K562 (cell line): Measurements from ENCODE around the gene NDUFV3. TPM values are rescaled to one million over a fixed set of nuclear protein-coding genes. Genes with fewer than 3 reads are reported as not detected.

Source experiments
- ATAC-seq: fragments of 200-7000 bp; cut with Tn5 transposase; 3 replicates; pipeline ENCODE4 v1.9.1; 2020; ENCODE audit warnings: moderate library complexity
- BruUV-seq: library from RNA; stranded (reverse); fragments of 400-500 nt; replicated peaks from 2 replicates; lab custom pipeline; 2021; lab: Mats Ljungman, UMichigan
- CTCF ChIA-PET: fragments of 300-600 bp; formaldehyde crosslinking; extraction: SDS; loops from one replicate; lab custom pipeline; 2021; ENCODE audit warnings: low intra/inter-chr PET ratio; lab: Yijun Ruan, JAX
- POLR2A ChIA-PET: fragments of 300-600, 350-650 bp; sonication (Branson Sonifier 250); formaldehyde crosslinking; extraction: SDS; loops from one replicate; lab custom pipeline; 2021; ENCODE audit warnings: antibody characterized with exemption, inconsistent platforms; lab: Yijun Ruan, JAX
- DNase-seq, 4 experiments: peaks; one replicate each; pipeline versions ENCODE4 v3.0.0 to v3.0.0-alpha.2; 2011 to 2018; ENCODE audit warnings: low spot score in 3 of 4, mixed read lengths in 3 of 4; ENCODE audit errors: extremely low read depth in 1 of 4
- FAIRE-seq: peaks from 2 replicates; lab custom pipeline; 2011; peaks lifted over from hg19 to GRCh38; lab: Jason Lieb, UNC
- H2AFZ ChIP-seq: 2 replicates; pipeline ENCODE4 v1.6.0; 2011; ENCODE audit warnings: low read depth, low read length, control low read depth, inconsistent platforms
- H3K27ac ChIP-seq: fragments of 200-600 bp; 3 replicates; pipeline ENCODE4 v1.8.0; 2011; ENCODE audit warnings: low read depth, mild to moderate bottlenecking, control low read depth, inconsistent platforms, low read length, moderate library complexity, mixed read lengths; ENCODE audit errors: extremely low read depth
- H3K27me3 ChIP-seq, 2 experiments: fragments of 300-600 bp in 1 of 2; 2 replicates in 1 of 2; 3 replicates in 1 of 2; pipeline versions ENCODE4 v1.6.0 to v1.8.0; 2011; ENCODE audit warnings: inconsistent platforms in 2 of 2, low read length in 2 of 2, mild to moderate bottlenecking in 1 of 2, mixed read lengths in 1 of 2, moderate library complexity in 1 of 2; ENCODE audit not compliant: control insufficient read depth in 2 of 2, insufficient read depth in 2 of 2
- H3K36me3 ChIP-seq: fragments of 300-600 bp; 3 replicates; pipeline ENCODE4 v1.8.0; 2011; ENCODE audit warnings: mild to moderate bottlenecking, low read length, inconsistent platforms; ENCODE audit not compliant: control insufficient read depth, insufficient read depth
- H3K4me1 ChIP-seq, 2 experiments: fragments of 200-600 bp in 1 of 2; replicated peaks in 1 of 2; 2 replicates in 1 of 2; 3 replicates in 1 of 2; pipeline versions ENCODE4 v1.5.1 to v1.8.0; 2011; ENCODE audit warnings: inconsistent platforms in 2 of 2, low read length in 2 of 2, mild to moderate bottlenecking in 1 of 2, mixed read lengths in 1 of 2, moderate library complexity in 1 of 2; ENCODE audit not compliant: control insufficient read depth in 2 of 2, insufficient read depth in 2 of 2
- H3K4me2 ChIP-seq: 2 replicates; pipeline ENCODE4 v1.6.1; 2011; ENCODE audit warnings: low read length, control low read depth, inconsistent platforms, mixed read lengths; ENCODE audit not compliant: insufficient read depth
- H3K4me3 ChIP-seq: fragments of 200-600 bp; sonication (generic), shearing (Covaris generic); 2 replicates; pipeline ENCODE4 v1.5.1; 2016; ENCODE audit warnings: control low read depth, inconsistent platforms
- H3K79me2 ChIP-seq: fragments of 200-600 bp; 3 replicates; pipeline ENCODE4 v1.8.0; 2011; ENCODE audit warnings: low read length, inconsistent platforms; ENCODE audit not compliant: control insufficient read depth, insufficient read depth
- H3K9ac ChIP-seq, 2 experiments: 2 replicates each; pipeline versions ENCODE4 v1.6.0 to v1.6.1; 2011; ENCODE audit warnings: low read depth in 2 of 2, low read length in 2 of 2, control low read depth in 1 of 2, inconsistent platforms in 1 of 2, mild to moderate bottlenecking in 1 of 2, mixed read lengths in 1 of 2; ENCODE audit not compliant: insufficient read depth in 1 of 2
- H3K9me1 ChIP-seq: one replicate; pipeline ENCODE4 v1.6.0; 2011; ENCODE audit warnings: inconsistent platforms, mild to moderate bottlenecking, low read length, moderate library complexity; ENCODE audit not compliant: control insufficient read depth, insufficient read depth
- H3K9me3 ChIP-seq: replicated peaks from 2 replicates; pipeline ENCODE4 v1.5.1; 2011; ENCODE audit warnings: low read depth, low read length, inconsistent platforms; ENCODE audit not compliant: control insufficient read depth, insufficient read depth
- H4K20me1 ChIP-seq: replicated peaks from 2 replicates; pipeline ENCODE4 v1.6.1; 2011; ENCODE audit warnings: low read length, inconsistent platforms, mixed read lengths; ENCODE audit not compliant: control insufficient read depth, insufficient read depth
- CBX1 ChIP-seq: sonication (generic); IDR thresholded peaks from 2 replicates; pipeline ENCODE4 v1.6.1; 2016; ENCODE audit warnings: antibody characterized with exemption, low read depth, mild to moderate bottlenecking
- EP300 ChIP-seq: IDR thresholded peaks from 2 replicates; pipeline ENCODE4 v1.6.1; 2012; ENCODE audit warnings: low read length, improper control_type of control experiment
- KAT8 ChIP-seq: fragments of 450-650 bp; IDR thresholded peaks from 2 replicates; pipeline ENCODE4 v1.6.1; 2016; ENCODE audit warnings: low read depth, mild to moderate bottlenecking
- MAFK ChIP-seq: IDR thresholded peaks from 2 replicates; pipeline ENCODE4 v1.6.1; 2011; ENCODE audit warnings: low read length, improper control_type of control experiment
- MECOM ChIP-seq: fragments of 250-450 bp; sonication (Bioruptor Pico); IDR thresholded peaks from 2 replicates; pipeline ENCODE4 v1.8.0; 2022; ENCODE audit warnings: inconsistent platforms
- MYBL2 ChIP-seq, 2 experiments: fragments of 450-650 bp in 1 of 2; sonication (generic) in 1 of 2; formaldehyde crosslinking in 1 of 2; IDR thresholded peaks; 2 replicates each; pipeline versions ENCODE4 v1.6.1 to v1.8.1; 2017 to 2022; ENCODE audit warnings: borderline replicate concordance in 1 of 2, inconsistent platforms in 1 of 2, low read depth in 1 of 2, mild to moderate bottlenecking in 1 of 2, missing genetic modification reagents in 1 of 2, moderate library complexity in 1 of 2
- NR2F6 ChIP-seq: fragments of 450-650 bp; formaldehyde crosslinking; IDR thresholded peaks from 2 replicates; pipeline ENCODE4 v1.4.0; 2020; ENCODE audit warnings: mild to moderate bottlenecking
- POLR2G ChIP-seq: fragments of 200-400 bp; formaldehyde crosslinking; IDR thresholded peaks from 2 replicates; pipeline ENCODE4 v1.6.1; 2017; ENCODE audit warnings: low read depth, mild to moderate bottlenecking, antibody characterized with exemption, low read length, moderate library complexity
- ZNF124 ChIP-seq: sonication (generic); formaldehyde crosslinking; IDR thresholded peaks from 2 replicates; pipeline ENCODE4 v1.8.1; 2022; ENCODE audit warnings: missing genetic modification reagents
- ZNF586 ChIP-seq: fragments of 450-650 bp; formaldehyde crosslinking; conservative IDR thresholded peaks from 2 replicates; pipeline ENCODE4 v1.4.0; 2020; ENCODE audit warnings: mild to moderate bottlenecking, moderate library complexity
- WGBS: fragments of 100-300 bp; shearing (Covaris generic); methylation state at CpG from one replicate; pipeline ENCODE4 v1.1.6; 2016; ENCODE audit warnings: low coverage, mixed read lengths; ENCODE audit not compliant: insufficient coverage; ENCODE audit errors: missing lambda C conversion rate; 5-methylcytosine and 5-hydroxymethylcytosine counted together
- in situ Hi-C: fragments of 300-500 bp; cut with MboI; formaldehyde crosslinking; loops from 4 replicates; pipeline ENCODE4 v1.15.0; 2018; ENCODE audit warnings: inconsistent platforms, mixed read lengths
- intact Hi-C: fragments of 100-400 bp; cut with micrococcal nuclease; formaldehyde crosslinking; loops from 2 replicates; pipeline ENCODE4 v1.14.2; 2022
- polyA plus RNA-seq, 8 experiments: library from polyadenylated mRNA; depleted of rRNA in 4 of 8; stranded (reverse) in 5 of 8; unstranded in 3 of 8; fragments of >200 nt; fragmentation: Nextera tagmentation in 2 of 8; fragmentation: Illumina TruSeq in 1 of 8; extraction: Ambion mirVana in 2 of 8; extraction: Trizol in 1 of 8; gene quantifications; 2 replicates each; pipeline versions ENCODE4 v1.2.1 to v1.2.3, GENCODE V29; 2011 to 2014; ENCODE audit warnings: inconsistent platforms in 1 of 8, missing spikeins in 1 of 8
- total RNA-seq, 7 experiments: library from RNA; depleted of rRNA in 6 of 7; stranded (reverse); fragments of >200 nt in 6 of 7; fragmentation: Illumina TruSeq in 2 of 7; extraction: Trizol in 2 of 7; gene quantifications; 2 replicates each; pipeline versions ENCODE4 v1.2.1 to v1.2.3, GENCODE V29; 2011 to 2021; ENCODE audit warnings: low replicate concordance in 1 of 7
- TF ChIP-seq, protein P1 (sequence below): fragments of 450-650 bp; conservative IDR thresholded peaks from 2 replicates; pipeline ENCODE4 v1.6.1; 2016; ENCODE audit warnings: missing genetic modification characterization, low read depth, mild to moderate bottlenecking, control low read depth, missing compliant biosample characterization
- TF ChIP-seq, protein P2 (sequence below): fragments of 450-650 bp; formaldehyde crosslinking; IDR thresholded peaks from 2 replicates; pipeline ENCODE4 v1.4.0; 2022; ENCODE audit warnings: missing genetic modification characterization
- TF ChIP-seq, protein P3 (sequence below), 3 experiments: IDR thresholded peaks in 2 of 3; conservative IDR thresholded peaks in 1 of 3; 2 replicates each; pipeline ENCODE4 v1.5.1; 2011 to 2012; ENCODE audit warnings: low read length in 3 of 3, mild to moderate bottlenecking in 3 of 3, control low read depth in 2 of 3, improper control_type of control experiment in 1 of 3, inconsistent platforms in 1 of 3, low read depth in 1 of 3, mixed read lengths in 1 of 3, moderate library complexity in 1 of 3; ENCODE audit not compliant: insufficient read depth in 2 of 3
- TF ChIP-seq, protein P4 (sequence below): fragments of 450-650 bp; formaldehyde crosslinking; IDR thresholded peaks from 2 replicates; pipeline ENCODE4 v1.4.0; 2022; ENCODE audit warnings: mild to moderate bottlenecking, moderate library complexity
- TF ChIP-seq, protein P5 (sequence below): sonication (generic); formaldehyde crosslinking; IDR thresholded peaks from 2 replicates; pipeline ENCODE4 v1.8.0; 2022; ENCODE audit warnings: missing genetic modification reagents, mild to moderate bottlenecking, moderate library complexity, borderline replicate concordance

NDUFV3 gene
- total and polyA plus RNA-seq, 9 of the 15 experiments (the other 6 are each of a cell fraction or from before 2014, with no cell fraction given), result 19.1 to 87.8 (median 74.3) TPM

DNA sequence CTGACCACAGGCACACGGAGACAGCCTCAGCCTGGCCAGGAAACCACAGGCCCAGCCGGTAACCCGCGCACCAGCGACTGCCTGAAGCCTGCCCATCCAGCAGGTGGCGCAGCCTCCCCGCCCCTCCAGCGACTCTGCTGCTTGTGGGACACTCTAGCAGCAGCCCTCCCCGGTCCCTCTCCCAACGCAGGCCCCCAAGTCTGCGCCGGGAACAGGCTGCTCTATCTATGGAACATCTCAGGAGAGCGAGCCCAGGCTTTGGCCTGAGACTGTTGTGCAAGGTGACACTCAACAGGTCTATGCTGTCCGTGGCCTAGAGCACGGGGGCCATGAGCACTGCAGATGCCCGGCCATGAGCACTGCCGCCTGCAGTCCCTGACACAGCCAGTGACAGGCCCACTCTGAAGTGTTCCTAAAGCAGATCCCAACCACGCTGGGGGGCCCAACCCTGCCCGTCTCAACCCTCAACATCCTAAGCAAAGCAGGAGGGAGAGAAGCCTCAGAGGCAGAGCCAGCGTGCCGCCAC, 42.2 kb upstream of the NDUFV3 start:
- in situ Hi-C loops (no loop called here), intact Hi-C loops (no loop called here)
- H3K4me3 ChIP-seq, result no peak overlapping the region
- no peaks in the 10 kb centered on the region for H3K27me3 ChIP-seq
- FAIRE-seq, result peak; percentile 67
- ChIA-PET CTCF (no interaction called here), POLR2A (interaction anchor here (0.6 to 0.7 kb wide), 2 partner anchors 13 to 117 kb away, joined by 3 read pairs; no protein-coding TSS in a partner anchor)
- no TSS peak for BruUV-seq
- H3K27ac ChIP-seq, result no peak overlapping the region
- no peaks in the 10 kb centered on the region for H3K9me3 ChIP-seq
- H3K9me1 ChIP-seq, result peaks cover 3% of the 10 kb centered on the region
- peaks cover 4% of the 10 kb centered on the region; the same call in 1 of the 2 replicates for H4K20me1 ChIP-seq
- no peak overlapping the region for H3K4me2 ChIP-seq
- 85% methylated on average over 21 of the region's 21 CpGs for WGBS
- H3K9ac ChIP-seq, result no peak overlapping the region
- H3K4me1 ChIP-seq, result peaks cover 0 to 25% of the 10 kb centered on the region in 2 experiments; a peak in 1 of 5 replicates
- no peak overlapping the region for H2AFZ ChIP-seq
- H3K79me2 ChIP-seq, result peaks cover 53% of the 10 kb centered on the region
- ATAC-seq, result peak; percentile 97
- peak; percentile 62 to 75 (median 69) for DNase-seq
- peaks cover 98% of the 10 kb centered on the region for H3K36me3 ChIP-seq
- TF ChIP-seq MECOM (CRISPR knock-in tag), result no peak
- TF ChIP-seq, protein P1, sequence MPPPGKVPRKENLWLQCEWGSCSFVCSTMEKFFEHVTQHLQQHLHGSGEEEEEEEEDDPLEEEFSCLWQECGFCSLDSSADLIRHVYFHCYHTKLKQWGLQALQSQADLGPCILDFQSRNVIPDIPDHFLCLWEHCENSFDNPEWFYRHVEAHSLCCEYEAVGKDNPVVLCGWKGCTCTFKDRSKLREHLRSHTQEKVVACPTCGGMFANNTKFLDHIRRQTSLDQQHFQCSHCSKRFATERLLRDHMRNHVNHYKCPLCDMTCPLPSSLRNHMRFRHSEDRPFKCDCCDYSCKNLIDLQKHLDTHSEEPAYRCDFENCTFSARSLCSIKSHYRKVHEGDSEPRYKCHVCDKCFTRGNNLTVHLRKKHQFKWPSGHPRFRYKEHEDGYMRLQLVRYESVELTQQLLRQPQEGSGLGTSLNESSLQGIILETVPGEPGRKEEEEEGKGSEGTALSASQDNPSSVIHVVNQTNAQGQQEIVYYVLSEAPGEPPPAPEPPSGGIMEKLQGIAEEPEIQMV (tag), result no peak
- TF ChIP-seq, protein P2, sequence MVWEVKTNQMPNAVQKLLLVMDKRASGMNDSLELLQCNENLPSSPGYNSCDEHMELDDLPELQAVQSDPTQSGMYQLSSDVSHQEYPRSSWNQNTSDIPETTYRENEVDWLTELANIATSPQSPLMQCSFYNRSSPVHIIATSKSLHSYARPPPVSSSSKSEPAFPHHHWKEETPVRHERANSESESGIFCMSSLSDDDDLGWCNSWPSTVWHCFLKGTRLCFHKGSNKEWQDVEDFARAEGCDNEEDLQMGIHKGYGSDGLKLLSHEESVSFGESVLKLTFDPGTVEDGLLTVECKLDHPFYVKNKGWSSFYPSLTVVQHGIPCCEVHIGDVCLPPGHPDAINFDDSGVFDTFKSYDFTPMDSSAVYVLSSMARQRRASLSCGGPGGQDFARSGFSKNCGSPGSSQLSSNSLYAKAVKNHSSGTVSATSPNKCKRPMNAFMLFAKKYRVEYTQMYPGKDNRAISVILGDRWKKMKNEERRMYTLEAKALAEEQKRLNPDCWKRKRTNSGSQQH (CRISPR knock-in tag), result no peak
- TF ChIP-seq, protein P3, sequence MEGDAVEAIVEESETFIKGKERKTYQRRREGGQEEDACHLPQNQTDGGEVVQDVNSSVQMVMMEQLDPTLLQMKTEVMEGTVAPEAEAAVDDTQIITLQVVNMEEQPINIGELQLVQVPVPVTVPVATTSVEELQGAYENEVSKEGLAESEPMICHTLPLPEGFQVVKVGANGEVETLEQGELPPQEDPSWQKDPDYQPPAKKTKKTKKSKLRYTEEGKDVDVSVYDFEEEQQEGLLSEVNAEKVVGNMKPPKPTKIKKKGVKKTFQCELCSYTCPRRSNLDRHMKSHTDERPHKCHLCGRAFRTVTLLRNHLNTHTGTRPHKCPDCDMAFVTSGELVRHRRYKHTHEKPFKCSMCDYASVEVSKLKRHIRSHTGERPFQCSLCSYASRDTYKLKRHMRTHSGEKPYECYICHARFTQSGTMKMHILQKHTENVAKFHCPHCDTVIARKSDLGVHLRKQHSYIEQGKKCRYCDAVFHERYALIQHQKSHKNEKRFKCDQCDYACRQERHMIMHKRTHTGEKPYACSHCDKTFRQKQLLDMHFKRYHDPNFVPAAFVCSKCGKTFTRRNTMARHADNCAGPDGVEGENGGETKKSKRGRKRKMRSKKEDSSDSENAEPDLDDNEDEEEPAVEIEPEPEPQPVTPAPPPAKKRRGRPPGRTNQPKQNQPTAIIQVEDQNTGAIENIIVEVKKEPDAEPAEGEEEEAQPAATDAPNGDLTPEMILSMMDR (IDR thresholded peaks at IDR 0.05 in 2 of 3, conservative IDR thresholded peaks at IDR 0.05 in 1 of 3; ENCODE audit: insufficient read depth in 2 of 3, low read depth in 1 of 3, low read length in 3 of 3), result peak; percentile 68 to 72 (median 70)
- no peak for TF ChIP-seq EP300
- TF ChIP-seq MAFK, result no peak
- no peak for TF ChIP-seq NR2F6 (CRISPR knock-in tag)
- no peak for TF ChIP-seq ZNF586
- no peak for TF ChIP-seq ZNF124 (CRISPR knock-in tag)
- no peak for TF ChIP-seq KAT8
- TF ChIP-seq, protein P4, sequence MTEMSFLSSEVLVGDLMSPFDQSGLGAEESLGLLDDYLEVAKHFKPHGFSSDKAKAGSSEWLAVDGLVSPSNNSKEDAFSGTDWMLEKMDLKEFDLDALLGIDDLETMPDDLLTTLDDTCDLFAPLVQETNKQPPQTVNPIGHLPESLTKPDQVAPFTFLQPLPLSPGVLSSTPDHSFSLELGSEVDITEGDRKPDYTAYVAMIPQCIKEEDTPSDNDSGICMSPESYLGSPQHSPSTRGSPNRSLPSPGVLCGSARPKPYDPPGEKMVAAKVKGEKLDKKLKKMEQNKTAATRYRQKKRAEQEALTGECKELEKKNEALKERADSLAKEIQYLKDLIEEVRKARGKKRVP (CRISPR knock-in tag), result no peak
- peak; percentile 57; the same call in 1 of the 2 replicates for TF ChIP-seq POLR2G
- TF ChIP-seq CBX1, result no peak
- no peak for TF ChIP-seq MYBL2 (IDR thresholded peaks at IDR 0.05; ENCODE audit: low read depth)
- TF ChIP-seq MYBL2 (CRISPR knock-in tag; IDR thresholded peaks at IDR 0.05; ENCODE audit: borderline replicate concordance), result no peak
- TF ChIP-seq, protein P5, sequence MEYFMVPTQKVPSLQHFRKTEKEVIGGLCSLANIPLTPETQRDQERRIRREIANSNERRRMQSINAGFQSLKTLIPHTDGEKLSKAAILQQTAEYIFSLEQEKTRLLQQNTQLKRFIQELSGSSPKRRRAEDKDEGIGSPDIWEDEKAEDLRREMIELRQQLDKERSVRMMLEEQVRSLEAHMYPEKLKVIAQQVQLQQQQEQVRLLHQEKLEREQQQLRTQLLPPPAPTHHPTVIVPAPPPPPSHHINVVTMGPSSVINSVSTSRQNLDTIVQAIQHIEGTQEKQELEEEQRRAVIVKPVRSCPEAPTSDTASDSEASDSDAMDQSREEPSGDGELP (CRISPR knock-in tag), result peak; percentile 60; the same call in 1 of the 2 replicates
